GM23248 (cell line): ENCODE measurements around the gene GMCL2. TPM values are rescaled to one million over a fixed set of nuclear protein-coding genes. Genes with fewer than 3 reads are reported as not detected.
A peak's percentile ranks its signal among the peaks of the same experiment; 100 is the strongest.

Experiments
- DNase-seq: peaks from one replicate; pipeline ENCODE4 v3.0.0-alpha.2; 2015
- H2AFZ ChIP-seq: fragments of 200-600 bp; sonication (generic); 2 replicates; pipeline ENCODE4 v1.6.1; 2016; ENCODE audit warnings: antibody characterized with exemption
- H3F3A ChIP-seq: fragments of 200-600 bp; sonication (generic); 2 replicates; pipeline ENCODE4 v1.6.1; 2016; ENCODE audit warnings: mild to moderate bottlenecking, antibody characterized with exemption, mixed run types; ENCODE audit not compliant: insufficient read depth
- H3K27ac ChIP-seq: fragments of 200-600 bp; sonication (generic); 2 replicates; pipeline ENCODE4 v1.5.1; 2016; ENCODE audit warnings: mild to moderate bottlenecking
- H3K27me3 ChIP-seq: fragments of 200-600 bp; sonication (generic); replicated peaks from 2 replicates; pipeline ENCODE4 v1.6.1; 2016; ENCODE audit warnings: mild to moderate bottlenecking; ENCODE audit not compliant: insufficient read depth
- H3K36me3 ChIP-seq: fragments of 200-600 bp; sonication (generic); 2 replicates; pipeline ENCODE4 v1.6.1; 2016; ENCODE audit warnings: low read depth, mild to moderate bottlenecking
- H3K4me1 ChIP-seq: fragments of 200-600 bp; sonication (generic); 2 replicates; pipeline ENCODE4 v1.6.1; 2016; ENCODE audit warnings: mild to moderate bottlenecking; ENCODE audit not compliant: insufficient read depth
- H3K4me2 ChIP-seq: fragments of 200-600 bp; sonication (generic); one replicate; pipeline ENCODE4 v1.6.1; 2016; ENCODE audit warnings: mild to moderate bottlenecking; ENCODE audit not compliant: unreplicated experiment
- H3K4me3 ChIP-seq: fragments of 200-600 bp; sonication (generic); 2 replicates; pipeline ENCODE4 v1.5.1; 2016; ENCODE audit warnings: mild to moderate bottlenecking
- H3K79me2 ChIP-seq: fragments of 200-600 bp; sonication (generic); 2 replicates; pipeline ENCODE4 v1.6.1; 2016; ENCODE audit warnings: mild to moderate bottlenecking; ENCODE audit not compliant: insufficient read depth
- H3K9ac ChIP-seq: fragments of 200-600 bp; sonication (generic); 2 replicates; pipeline ENCODE4 v1.6.1; 2016; ENCODE audit warnings: mild to moderate bottlenecking
- H3K9me2 ChIP-seq: fragments of 200-600 bp; sonication (generic); 2 replicates; pipeline ENCODE4 v1.6.1; 2016; ENCODE audit warnings: mixed run types, mild to moderate bottlenecking, moderate library complexity; ENCODE audit not compliant: insufficient read depth
- H3K9me3 ChIP-seq: fragments of 200-600 bp; sonication (generic); one replicate; pipeline ENCODE4 v1.6.1; 2017; ENCODE audit warnings: low read depth
- H4K20me1 ChIP-seq: fragments of 200-600 bp; sonication (generic); 2 replicates; pipeline ENCODE4 v1.6.0; 2016; ENCODE audit not compliant: insufficient read depth
- EZH2 ChIP-seq: fragments of 200-600 bp; sonication (generic); IDR thresholded peaks from 2 replicates; pipeline ENCODE4 v1.6.1; 2018; ENCODE audit warnings: antibody characterized with exemption, mild to moderate bottlenecking; ENCODE audit not compliant: insufficient read depth, poor library complexity, severe bottlenecking
- EZH2phosphoT487 ChIP-seq: fragments of 200-600 bp; sonication (generic); IDR thresholded peaks from 2 replicates; pipeline ENCODE4 v1.6.1; 2018; ENCODE audit warnings: antibody characterized with exemption, moderate library complexity, mild to moderate bottlenecking, low read depth; ENCODE audit not compliant: insufficient read depth
- WGBS, 2 experiments: methylation state at CpG; one replicate each; pipeline ENCODE4 v1.1.6; 2015 to 2017; ENCODE audit warnings: low lambda C conversion rate in 2 of 2, low coverage in 1 of 2; ENCODE audit errors: missing lambda C conversion rate in 2 of 2; 5-methylcytosine and 5-hydroxymethylcytosine counted together
- in situ Hi-C: fragments of 300-500 bp; cut with MboI; formaldehyde crosslinking; loops from 2 replicates; pipeline ENCODE4 v1.15.0; 2020
- polyA plus RNA-seq: library from polyadenylated mRNA; unstranded; fragments of >200 nt; fragmentation: Nextera tagmentation; extraction: Ambion mirVana; gene quantifications from 2 replicates; pipeline ENCODE4 v1.2.1, GENCODE V29; 2016
- total RNA-seq: library from RNA; depleted of rRNA; stranded (reverse); fragments of >200 nt; shearing (Covaris generic); gene quantifications from 2 replicates; pipeline ENCODE4 v1.2.3, GENCODE V29; 2014

Gene GMCL2
- total and polyA plus RNA-seq, 2 experiments from 2014 or later, result not detected

- no peak overlapping the region for H2AFZ ChIP-seq
- H3K4me2 ChIP-seq, result no peak overlapping the region
- H3K4me1 ChIP-seq, result peaks cover 16% of the 10 kb centered on the region; the same call in 1 of the 2 replicates
- peaks cover 62% of the 10 kb centered on the region for H3F3A ChIP-seq
- 71 to 83% methylated on average over 1 of the region's 1 CpG for WGBS, 2 experiments
- no peaks in the 10 kb centered on the region for H3K27me3 ChIP-seq
- H3K4me3 ChIP-seq, result no peak overlapping the region
- DNase-seq, result no peak
- in situ Hi-C loops, result no loop called here
- peaks cover 56% of the 10 kb centered on the region; the same call in 1 of the 2 replicates for H3K36me3 ChIP-seq
- H3K27ac ChIP-seq, result peak overlapping the region; percentile 11; the same call in 1 of the 2 replicates
- peaks cover 71% of the 10 kb centered on the region for H3K79me2 ChIP-seq
- no peaks in the 10 kb centered on the region for H3K9me2 ChIP-seq
- no peak for TF ChIP-seq EZH2phosphoT487
- TF ChIP-seq EZH2, result no peak
- H3K9me3 ChIP-seq, result no peaks in the 10 kb centered on the region
- H4K20me1 ChIP-seq, result peaks cover 25% of the 10 kb centered on the region
- H3K9ac ChIP-seq, result no peak overlapping the region
Observed at GRCh38 chr5:178207917-178208280, 20.7 kb upstream of the GMCL2 start.

GRCh38 chr5:178207183-178207916, 20.2 kb upstream of the GMCL2 start:
- peak overlapping the region; percentile 97; the same call in 1 of the 2 replicates for H3K4me3 ChIP-seq
- H3K9ac ChIP-seq, result peak overlapping the region; percentile 95; the same call in 1 of the 2 replicates
- H2AFZ ChIP-seq, result no peak overlapping the region
- peak overlapping the region; percentile 90 for H3K4me2 ChIP-seq
- peak overlapping the region; percentile 28 for H3K27ac ChIP-seq
- peaks cover 62% of the 10 kb centered on the region for H3F3A ChIP-seq
- peak; percentile 67 for DNase-seq
- peaks cover 16% of the 10 kb centered on the region; the same call in 1 of the 2 replicates for H3K4me1 ChIP-seq
- no peaks in the 10 kb centered on the region for H3K9me3 ChIP-seq
- H3K27me3 ChIP-seq, result no peaks in the 10 kb centered on the region
- no peaks in the 10 kb centered on the region for H3K9me2 ChIP-seq
- in situ Hi-C loops, result no loop called here
- WGBS, 2 experiments, result 78 to 82% methylated on average over 5 of the region's 5 CpGs
- H4K20me1 ChIP-seq, result peaks cover 25% of the 10 kb centered on the region
- H3K36me3 ChIP-seq, result peaks cover 51% of the 10 kb centered on the region; the same call in 1 of the 2 replicates
- TF ChIP-seq EZH2phosphoT487 (no peak), EZH2 (no peak)
- H3K79me2 ChIP-seq, result peaks cover 71% of the 10 kb centered on the region

GRCh38 chr5:178206166-178207101, 19.3 kb upstream of the GMCL2 start:
- Histone ChIP-seq H3K27ac (peak overlapping the region; percentile 86), H3K9ac (peak overlapping the region; percentile 95), H3K27me3 (no peaks in the 10 kb centered on the region), H3K4me3 (peak overlapping the region; percentile 97), H3K9me2 (no peaks in the 10 kb centered on the region), H3K36me3 (peaks cover 43% of the 10 kb centered on the region; the same call in 1 of the 2 replicates), H3K4me2 (peak overlapping the region; percentile 90), H3K79me2 (peaks cover 64% of the 10 kb centered on the region), H3K4me1 (peaks cover 16% of the 10 kb centered on the region; the same call in 1 of the 2 replicates), H3K9me3 (no peaks in the 10 kb centered on the region), H4K20me1 (peaks cover 25% of the 10 kb centered on the region), H2AFZ (no peak overlapping the region), H3F3A (peaks cover 53% of the 10 kb centered on the region)
- peak; percentile 50 for DNase-seq
- 35 to 39% methylated on average over 12 of the region's 12 CpGs for WGBS, 2 experiments
- in situ Hi-C loops, result no loop called here
- no peak for TF ChIP-seq EZH2

GRCh38 chr5:178205749-178206047, 18.5 kb upstream of the GMCL2 start:
- Histone ChIP-seq H3K9ac (peak overlapping the region; percentile 95), H3K4me2 (peak overlapping the region; percentile 90), H3F3A (peaks cover 47% of the 10 kb centered on the region), H3K27me3 (no peaks in the 10 kb centered on the region), H3K4me3 (peak overlapping the region; percentile 97), H3K9me2 (no peaks in the 10 kb centered on the region), H2AFZ (no peak overlapping the region), H3K79me2 (peaks cover 63% of the 10 kb centered on the region), H3K27ac (peak overlapping the region; percentile 86), H3K9me3 (no peaks in the 10 kb centered on the region), H3K36me3 (peaks cover 36% of the 10 kb centered on the region; the same call in 1 of the 2 replicates), H3K4me1 (peaks cover 16% of the 10 kb centered on the region; the same call in 1 of the 2 replicates), H4K20me1 (peaks cover 25% of the 10 kb centered on the region)
- DNase-seq, result no peak
- TF ChIP-seq EZH2phosphoT487, result no peak
- TF ChIP-seq EZH2, result no peak
- in situ Hi-C loops, result no loop called here
- WGBS, 2 experiments, result 0 to 1% methylated on average over 5 of the region's 5 CpGs
